Measurements from ENCODE around the gene MAGI2. TPM values are rescaled to one million over a fixed set of nuclear protein-coding genes. Genes with fewer than 3 reads are reported as not detected.

The MAGI2 gene
- total and polyA plus RNA-seq, 2 donors (not counting 3 experiments of a cell fraction or from before 2014, with no cell fraction given), result 0.28 to 6.0 TPM

- Histone ChIP-seq H3K4me3 (replicated peaks in 1 of 3; ENCODE audit: insufficient read depth in 1 of 3, low read depth in 1 of 3, low read length in 3 of 3) (no peak overlapping the region), H3K36me3 (ENCODE audit: control insufficient read depth in 2 of 2, extremely low read depth in 1 of 2, insufficient read depth in 2 of 2, low read length in 2 of 2) (no peaks in the 10 kb centered on the region), H2AFZ (ENCODE audit: low read depth, low read length) (no peak overlapping the region), H3K27ac (ENCODE audit: insufficient read depth, low read depth, low read length) (no peak overlapping the region), H3K9me3 (replicated peaks; ENCODE audit: control insufficient read depth, insufficient read depth, low read length) (no peaks in the 10 kb centered on the region), H3K79me2 (ENCODE audit: control insufficient read depth, insufficient read depth, low read length) (no peaks in the 10 kb centered on the region), H3K4me2 (ENCODE audit: insufficient read depth, low read length) (no peak overlapping the region), H3K9ac (replicated peaks; ENCODE audit: extremely low read depth, insufficient read depth, low read length) (no peak overlapping the region), H3K9me1 (replicated peaks; ENCODE audit: control insufficient read depth, extremely low read depth, insufficient read depth, low read length) (no peaks in the 10 kb centered on the region), H4K20me1 (replicated peaks; ENCODE audit: control insufficient read depth, extremely low read depth, insufficient read depth, low read length) (no peaks in the 10 kb centered on the region), H3K27me3 (ENCODE audit: control insufficient read depth in 2 of 2, insufficient read depth in 2 of 2, low read length in 2 of 2) (no peaks in the 10 kb centered on the region), H3K4me1 (ENCODE audit: control insufficient read depth, extremely low read depth, insufficient read depth, low read length) (no peaks in the 10 kb centered on the region)
- POLR2A ChIA-PET, result no interaction called here
- TF ChIP-seq EZH2 (IDR thresholded peaks at IDR 0.05; ENCODE audit: borderline replicate concordance, low read depth, low read length, severe bottlenecking) (no peak), FOS (IDR thresholded peaks at IDR 0.05; ENCODE audit: borderline replicate concordance, insufficient read depth, low read length) (no peak), JUN (IDR thresholded peaks at IDR 0.05; ENCODE audit: borderline replicate concordance, insufficient read depth, insufficient read length, low read depth) (no peak), GATA2 (IDR thresholded peaks at IDR 0.05; ENCODE audit: insufficient read depth, insufficient read length, low read depth, low read length) (no peak), POLR2A (IDR thresholded peaks at IDR 0.05; ENCODE audit: low read depth, low read length) (no peak), POLR2AphosphoS5 (IDR thresholded peaks at IDR 0.05; ENCODE audit: insufficient read depth, low read depth, low read length) (no peak), MAX (IDR thresholded peaks at IDR 0.05; ENCODE audit: insufficient read depth, insufficient read length) (no peak), MYC (IDR thresholded peaks at IDR 0.05; ENCODE audit: low read depth, low read length) (no peak)
- TF ChIP-seq, protein P1, sequence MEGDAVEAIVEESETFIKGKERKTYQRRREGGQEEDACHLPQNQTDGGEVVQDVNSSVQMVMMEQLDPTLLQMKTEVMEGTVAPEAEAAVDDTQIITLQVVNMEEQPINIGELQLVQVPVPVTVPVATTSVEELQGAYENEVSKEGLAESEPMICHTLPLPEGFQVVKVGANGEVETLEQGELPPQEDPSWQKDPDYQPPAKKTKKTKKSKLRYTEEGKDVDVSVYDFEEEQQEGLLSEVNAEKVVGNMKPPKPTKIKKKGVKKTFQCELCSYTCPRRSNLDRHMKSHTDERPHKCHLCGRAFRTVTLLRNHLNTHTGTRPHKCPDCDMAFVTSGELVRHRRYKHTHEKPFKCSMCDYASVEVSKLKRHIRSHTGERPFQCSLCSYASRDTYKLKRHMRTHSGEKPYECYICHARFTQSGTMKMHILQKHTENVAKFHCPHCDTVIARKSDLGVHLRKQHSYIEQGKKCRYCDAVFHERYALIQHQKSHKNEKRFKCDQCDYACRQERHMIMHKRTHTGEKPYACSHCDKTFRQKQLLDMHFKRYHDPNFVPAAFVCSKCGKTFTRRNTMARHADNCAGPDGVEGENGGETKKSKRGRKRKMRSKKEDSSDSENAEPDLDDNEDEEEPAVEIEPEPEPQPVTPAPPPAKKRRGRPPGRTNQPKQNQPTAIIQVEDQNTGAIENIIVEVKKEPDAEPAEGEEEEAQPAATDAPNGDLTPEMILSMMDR (IDR thresholded peaks at IDR 0.05; ENCODE audit: extremely low read depth in 1 of 2, insufficient read depth in 1 of 2, low read depth in 1 of 2, low read length in 2 of 2), result no peak
- dilution Hi-C loops (cut with MboI; ENCODE audit: extremely low pct_ligation_motif_present, low sequenced_read_pairs) (no loop called here), intact Hi-C loops (cut with micrococcal nuclease) (no loop called here)
- no peak for FAIRE-seq
- no peak for DNase-seq (ENCODE audit: low read depth, low spot score)
- no TSS peak for BruUV-seq (replicated peaks)
- CTCF ChIA-PET, result interaction anchor here (0.7 kb wide), 1 partner anchor 11 kb away, joined by 3 read pairs; no protein-coding TSS in a partner anchor
Observed at GRCh38 chr7:78787854-78788253, 665.6 kb downstream of the MAGI2 start.
